GM21381 (cell line): ENCODE measurements around the gene AOPEP.

ENCODE experiments used
- ATAC-seq: cut with Tn5 transposase; IDR thresholded peaks from one replicate; pipeline ENCODE4 v1.9.1; 2021; ENCODE audit warnings: mild to moderate bottlenecking, moderate library complexity; ENCODE audit not compliant: unreplicated experiment

Gene AOPEP

DNA sequence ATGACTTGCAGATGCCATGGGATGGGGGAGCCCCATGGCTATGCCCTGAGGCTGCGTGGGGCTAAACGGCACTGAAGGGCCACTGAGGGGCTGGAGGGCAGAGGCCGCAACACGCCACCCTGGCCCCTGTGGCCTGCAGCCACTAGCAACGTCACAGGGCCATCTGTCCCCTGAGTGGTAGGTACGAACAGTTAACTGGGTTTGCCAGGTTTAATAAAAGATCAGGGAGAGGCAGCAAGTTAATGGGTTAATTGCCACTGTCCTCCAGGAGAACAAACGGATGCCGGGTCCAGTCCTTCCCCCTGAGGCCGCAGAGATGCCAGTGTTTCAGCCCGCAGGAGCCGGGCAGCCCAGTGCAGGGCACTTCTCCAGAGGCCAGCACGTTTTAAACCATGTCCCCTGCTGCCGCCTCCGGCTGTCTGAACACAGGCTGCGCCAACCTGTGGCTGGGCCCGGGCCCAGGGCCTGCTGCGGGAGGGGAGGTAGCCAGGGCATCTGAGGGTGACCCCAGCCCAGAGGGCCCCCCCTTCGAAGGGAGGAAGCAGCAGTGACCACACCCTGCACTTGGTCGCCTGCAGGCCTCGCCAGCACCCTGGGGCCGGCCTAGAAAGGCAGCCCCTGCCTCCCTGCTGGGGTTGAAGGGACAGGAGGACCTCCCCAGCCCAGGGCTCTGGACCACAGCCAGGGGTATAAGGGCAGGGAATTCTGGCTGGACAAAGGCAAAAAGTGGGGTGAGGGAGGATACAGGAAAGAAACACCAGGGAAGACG is 363.7 kb downstream of the AOPEP start:
- ATAC-seq, result no peak

DNA sequence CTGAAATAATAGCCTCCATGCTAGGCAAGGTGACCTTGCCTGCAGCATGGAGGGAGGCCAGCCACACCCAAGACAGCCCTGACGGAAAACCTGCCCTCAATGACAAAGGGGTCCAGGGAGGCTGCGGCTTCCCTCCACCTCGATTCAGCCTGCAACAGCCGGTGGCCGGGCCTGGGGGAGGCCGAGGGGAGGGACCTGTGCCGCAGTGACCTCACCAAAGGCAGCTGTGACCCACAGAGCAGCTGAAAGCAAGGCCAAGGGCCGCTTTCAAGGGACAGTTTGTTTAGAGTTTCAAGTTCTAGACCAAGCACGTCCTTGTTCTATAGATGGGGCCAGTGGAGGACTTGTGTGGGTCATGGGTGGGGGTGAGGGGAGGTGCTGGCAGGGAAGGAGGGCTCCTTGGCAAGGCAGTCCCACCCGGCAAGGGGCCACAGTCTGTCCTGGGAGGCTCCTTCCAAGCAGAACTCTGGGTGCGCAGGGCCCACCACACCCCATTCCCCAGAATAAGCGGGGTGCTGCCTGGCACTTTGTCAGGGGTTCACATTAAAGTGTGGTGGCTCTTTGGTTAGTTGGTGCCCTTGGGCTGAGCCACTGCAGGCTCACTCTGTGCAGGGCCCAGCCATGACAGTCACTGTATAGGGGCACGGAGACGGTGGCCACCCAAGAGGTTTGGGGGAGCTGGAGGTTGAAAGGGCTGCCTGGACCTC is 364.5 kb downstream of the AOPEP start:
- no peak for ATAC-seq

- ATAC-seq, result no peak
Measured at GRCh38 chr9:95091601-95092261, 365.2 kb downstream of the AOPEP start.

- no peak for ATAC-seq
Measured at GRCh38 chr9:95092262-95093072, 366.0 kb downstream of the AOPEP start.

DNA sequence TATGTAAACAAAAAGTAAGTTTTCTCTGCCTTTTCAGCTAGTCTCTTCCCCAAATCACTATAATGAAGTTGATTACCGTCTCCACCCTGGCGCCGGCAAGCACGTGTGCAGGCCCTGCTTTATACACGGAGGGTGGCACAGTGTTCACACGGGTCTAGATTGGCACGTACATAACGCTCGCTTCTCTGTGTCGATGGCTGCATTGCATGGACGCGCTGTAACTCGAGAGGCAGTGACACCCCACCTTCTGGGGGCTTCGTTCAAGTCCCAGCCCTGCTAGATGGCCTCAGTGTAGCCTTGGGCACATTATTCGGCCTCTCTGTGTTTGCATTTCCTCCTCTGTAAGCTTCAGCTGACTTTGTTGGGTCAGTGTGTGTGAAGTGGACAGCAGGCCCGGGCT is 367.1 kb downstream of the AOPEP start:
- ATAC-seq, result no peak

- ATAC-seq, result no peak
Measured at GRCh38 chr9:95094002-95094401, 367.5 kb downstream of the AOPEP start.

- no peak for ATAC-seq
Measured at GRCh38 chr9:95095641-95096355, 369.3 kb downstream of the AOPEP start.

DNA sequence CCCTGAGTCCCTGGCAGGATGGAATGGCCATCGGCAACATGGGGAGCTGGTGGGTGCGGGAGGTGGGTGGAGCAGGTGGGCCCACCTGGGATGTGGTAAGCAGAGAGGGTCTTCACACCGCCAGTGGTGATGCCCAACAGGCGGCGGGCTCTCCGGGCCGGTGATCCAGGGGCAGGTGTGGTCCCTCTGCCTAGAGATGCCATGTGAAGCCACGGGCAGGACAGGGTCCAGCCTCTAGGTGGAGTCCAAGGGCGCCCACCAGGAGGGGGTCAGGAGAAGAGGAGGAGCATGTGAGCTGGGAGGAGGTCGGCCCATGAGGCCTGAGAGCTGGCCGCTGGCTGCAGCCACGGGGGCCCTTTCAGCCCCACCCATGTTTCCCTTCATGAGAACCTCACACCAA is 369.9 kb downstream of the AOPEP start:
- ATAC-seq, result no peak

DNA sequence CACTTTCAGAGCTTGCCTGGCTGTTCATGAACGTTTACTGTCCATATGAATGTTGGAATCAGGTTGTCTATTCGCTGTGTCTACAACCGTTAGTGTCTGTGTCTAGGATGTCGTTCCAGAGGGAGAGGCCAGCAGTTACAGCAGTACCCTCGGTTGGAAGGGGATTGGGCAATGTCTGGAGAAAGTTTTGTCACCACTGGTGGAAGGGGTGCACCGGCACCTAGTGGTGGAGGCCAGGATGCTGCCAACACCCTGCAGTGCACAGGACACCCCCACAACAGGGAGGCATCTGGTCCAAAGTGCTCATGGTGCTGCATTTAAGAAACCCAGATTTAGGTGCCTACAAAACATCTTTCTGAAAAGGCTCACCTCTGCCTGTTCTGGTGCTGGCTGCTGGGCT is 370.3 kb downstream of the AOPEP start:
- no peak for ATAC-seq

DNA sequence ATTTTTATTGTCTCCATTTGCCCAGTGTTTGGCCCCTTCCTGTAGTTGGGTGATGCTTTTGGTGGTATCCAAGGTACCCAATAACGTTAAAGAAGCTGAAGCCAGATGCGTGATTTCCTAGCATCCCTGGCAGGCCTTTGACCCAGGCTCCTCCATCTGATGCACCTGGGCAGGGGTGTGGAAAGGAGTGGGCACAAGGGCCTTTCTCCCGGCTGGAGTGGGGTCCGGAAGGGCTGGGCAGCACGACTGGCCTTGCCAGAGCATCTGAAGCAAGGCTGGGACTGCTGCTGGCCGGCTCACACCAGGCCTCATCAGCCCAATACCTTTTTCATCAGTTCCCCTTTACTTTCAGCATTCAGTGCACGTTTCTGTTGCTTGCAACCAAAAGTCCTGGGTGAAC is 370.8 kb downstream of the AOPEP start:
- ATAC-seq, result no peak

DNA sequence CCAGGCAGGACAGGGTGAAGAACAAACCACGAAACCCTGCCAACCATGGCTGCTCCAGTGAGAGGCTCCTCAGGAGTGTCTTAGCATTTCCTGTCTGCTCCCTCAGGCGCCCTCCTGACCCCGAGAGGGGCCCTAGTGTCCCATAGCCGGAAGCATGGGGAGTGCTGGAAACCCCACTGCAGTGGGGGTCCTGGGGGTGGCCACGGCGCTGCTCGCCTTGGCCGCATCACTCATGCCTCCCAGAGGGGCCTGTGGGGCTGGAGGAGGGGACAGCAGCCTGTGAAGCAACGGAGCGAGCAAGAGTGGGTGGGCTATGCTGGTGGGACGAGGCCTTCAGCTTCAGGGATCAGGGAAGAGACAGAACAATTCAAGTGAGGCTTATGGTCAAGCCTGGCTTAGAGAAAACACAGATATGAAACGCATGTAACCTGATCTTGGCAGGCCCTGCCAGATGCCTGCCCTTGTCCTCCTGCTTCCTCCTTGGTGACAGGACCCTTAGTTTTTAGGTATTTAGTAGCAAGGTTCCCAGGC is 372.0 kb downstream of the AOPEP start:
- no peak for ATAC-seq

- no peak for ATAC-seq
Measured at GRCh38 chr9:95099321-95100070, 373.0 kb downstream of the AOPEP start.

- no peak for ATAC-seq
Measured at GRCh38 chr9:95100071-95100627, 373.6 kb downstream of the AOPEP start.

DNA sequence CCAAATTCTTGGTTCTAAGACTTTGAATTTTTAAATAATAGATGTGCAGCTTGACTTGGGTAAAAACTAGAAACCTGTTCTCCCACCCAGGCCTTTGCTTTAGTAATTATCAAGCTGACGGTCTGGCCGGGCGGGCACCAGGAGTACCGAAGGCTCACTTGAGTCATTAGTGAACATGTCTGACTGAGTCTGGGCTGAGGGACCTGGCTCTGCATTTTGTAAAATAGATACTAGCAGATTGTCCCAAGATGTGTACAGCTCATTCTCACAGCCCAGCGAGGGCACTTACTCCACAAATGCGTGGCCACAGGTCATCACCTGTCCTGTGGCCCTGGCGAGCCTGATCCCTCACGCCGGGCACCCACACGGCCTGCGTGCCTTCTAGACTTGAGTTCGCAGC is 374.8 kb downstream of the AOPEP start:
- no peak for ATAC-seq

DNA sequence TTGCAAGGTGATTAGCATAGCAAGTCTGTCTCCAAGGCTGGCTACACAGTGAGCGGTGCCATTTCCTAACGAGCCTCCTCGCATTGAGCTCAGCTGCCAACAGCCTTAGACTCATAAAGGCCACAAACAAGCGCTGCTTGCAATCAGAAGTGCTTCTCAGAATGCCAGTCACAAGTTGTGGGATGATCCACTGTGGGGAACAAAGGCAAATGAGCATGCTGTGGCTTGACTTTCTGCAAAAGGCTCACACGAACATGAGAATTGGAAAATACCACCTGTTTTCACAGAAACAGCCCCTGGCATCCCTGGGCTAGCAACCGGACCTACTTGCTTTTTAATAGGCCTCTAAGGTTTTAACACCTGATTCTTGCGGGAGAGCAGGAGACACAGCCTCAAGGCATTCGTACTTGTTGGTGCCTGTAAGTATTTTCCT is 375.5 kb downstream of the AOPEP start:
- ATAC-seq, result no peak

DNA sequence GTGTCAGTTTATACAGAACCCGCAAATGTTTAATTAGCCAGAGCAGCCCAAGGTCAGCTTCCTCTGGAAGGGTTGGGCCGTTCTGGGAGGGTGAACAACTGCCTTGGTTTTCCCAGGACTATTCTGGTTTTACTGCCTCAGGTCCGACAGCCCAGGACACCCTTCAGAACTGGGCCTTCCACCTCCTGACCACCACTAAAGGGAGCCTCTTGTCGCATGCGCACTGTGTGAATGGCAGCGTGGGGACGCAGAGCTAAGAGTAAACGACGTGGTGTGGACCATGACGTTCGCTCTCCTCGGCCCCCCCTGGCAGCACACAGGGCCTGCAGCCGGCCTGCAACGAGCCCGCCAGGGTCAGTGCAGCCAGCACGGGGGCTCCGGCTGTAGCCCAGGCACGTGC is 376.1 kb downstream of the AOPEP start:
- ATAC-seq, result no peak

DNA sequence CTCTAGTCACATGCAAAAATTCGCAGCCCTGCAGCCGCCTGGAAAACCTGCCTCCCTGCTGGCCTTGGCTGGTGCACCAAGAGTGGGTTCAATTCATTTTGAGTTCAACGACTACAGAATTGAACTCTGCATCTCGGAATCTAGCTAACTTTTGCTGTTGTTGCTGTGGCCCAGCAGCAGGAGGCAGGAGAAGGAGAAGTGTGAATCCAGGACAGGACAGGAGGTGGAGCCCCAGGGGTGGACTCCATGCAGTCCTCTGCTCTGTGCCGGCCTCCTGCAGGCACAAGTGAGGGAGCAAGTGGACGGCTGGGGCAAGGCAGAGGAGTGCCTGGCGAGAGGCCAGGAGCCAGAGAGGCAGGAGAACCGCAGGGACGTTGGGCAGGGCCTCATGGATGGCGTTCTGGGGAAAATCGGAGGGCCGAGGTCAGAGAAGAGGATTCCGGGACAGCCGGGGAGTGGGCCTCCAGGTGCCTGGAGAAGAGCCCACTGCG is 376.8 kb downstream of the AOPEP start:
- ATAC-seq, result no peak

DNA sequence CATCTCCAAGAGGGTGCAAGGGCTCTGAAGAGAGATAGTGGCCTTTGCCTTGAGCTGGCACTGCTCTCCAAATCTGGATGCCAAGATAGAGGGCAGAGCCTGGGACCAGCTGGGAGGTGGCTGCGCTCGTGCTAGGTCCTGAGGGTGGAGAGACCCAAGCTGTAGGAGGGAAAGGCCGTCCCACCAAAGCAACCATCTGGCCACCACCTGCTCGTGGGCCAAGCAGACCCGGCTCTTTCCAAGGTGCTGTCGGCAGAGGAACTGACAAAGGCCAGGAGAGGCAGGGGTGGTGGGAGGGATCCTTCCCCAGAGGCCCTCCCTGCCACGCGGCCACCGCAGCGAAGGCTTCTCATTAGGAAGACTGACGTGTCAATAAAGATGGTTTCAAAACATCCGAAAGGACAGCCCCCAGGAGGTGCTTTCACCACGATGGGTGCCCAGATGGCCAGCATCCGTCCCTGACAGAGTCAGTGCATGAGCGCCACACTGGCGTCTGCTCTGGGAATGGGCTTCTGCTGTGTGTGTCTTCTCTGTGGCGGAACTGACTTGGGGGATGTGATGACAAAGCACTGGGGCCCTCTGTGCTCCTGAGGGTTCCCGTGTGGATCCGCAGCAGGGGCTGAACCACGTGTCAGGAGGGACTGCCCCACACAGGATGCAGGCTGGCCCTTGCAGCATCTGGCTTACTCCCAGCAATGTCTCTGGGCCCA is 377.5 kb downstream of the AOPEP start:
- ATAC-seq, result no peak
